Sigmoid colon (tissue), 3 donors: ENCODE data around the gene MECR.

Experiments
- POLR2A ChIP-seq, 2 donors: fragments of 450-650 bp; IDR thresholded peaks; one replicate each; pipeline ENCODE4 v1.6.1; 2016; ENCODE audit warnings: antibody characterized with exemption in 2 of 2, mild to moderate bottlenecking in 2 of 2, moderate library complexity in 2 of 2
- TF ChIP-seq, protein P1 (sequence below), 4 experiments: fragments of 450-650 bp in 3 of 4; fragments of 200-600 bp in 1 of 4; IDR thresholded peaks; one replicate each; pipeline ENCODE4 v1.5.1; 2016 to 2019; ENCODE audit warnings: antibody characterized with exemption in 4 of 4, mild to moderate bottlenecking in 3 of 4, moderate library complexity in 2 of 4

DNA sequence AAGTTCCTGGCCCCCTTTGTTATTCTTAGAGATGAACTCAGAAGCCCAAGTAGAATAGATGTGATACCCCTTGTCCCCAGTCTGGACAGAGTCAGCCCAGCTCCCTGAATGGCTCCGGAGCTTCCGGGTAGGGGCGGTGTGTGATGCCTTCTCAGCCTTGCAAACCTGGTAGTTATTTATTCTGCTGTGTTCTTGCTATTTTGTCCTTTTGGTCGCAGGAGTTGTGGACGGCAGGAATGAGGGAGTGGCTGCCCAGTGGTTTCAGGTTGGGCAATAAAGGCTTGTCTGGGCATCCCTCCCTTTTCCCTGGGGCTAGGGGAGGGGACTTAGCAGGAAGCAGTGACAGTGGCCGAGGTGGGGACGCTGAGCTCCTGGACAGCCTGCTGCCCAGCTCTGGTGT, 8.4 kb upstream of the MECR start:
- TF ChIP-seq, protein P1, sequence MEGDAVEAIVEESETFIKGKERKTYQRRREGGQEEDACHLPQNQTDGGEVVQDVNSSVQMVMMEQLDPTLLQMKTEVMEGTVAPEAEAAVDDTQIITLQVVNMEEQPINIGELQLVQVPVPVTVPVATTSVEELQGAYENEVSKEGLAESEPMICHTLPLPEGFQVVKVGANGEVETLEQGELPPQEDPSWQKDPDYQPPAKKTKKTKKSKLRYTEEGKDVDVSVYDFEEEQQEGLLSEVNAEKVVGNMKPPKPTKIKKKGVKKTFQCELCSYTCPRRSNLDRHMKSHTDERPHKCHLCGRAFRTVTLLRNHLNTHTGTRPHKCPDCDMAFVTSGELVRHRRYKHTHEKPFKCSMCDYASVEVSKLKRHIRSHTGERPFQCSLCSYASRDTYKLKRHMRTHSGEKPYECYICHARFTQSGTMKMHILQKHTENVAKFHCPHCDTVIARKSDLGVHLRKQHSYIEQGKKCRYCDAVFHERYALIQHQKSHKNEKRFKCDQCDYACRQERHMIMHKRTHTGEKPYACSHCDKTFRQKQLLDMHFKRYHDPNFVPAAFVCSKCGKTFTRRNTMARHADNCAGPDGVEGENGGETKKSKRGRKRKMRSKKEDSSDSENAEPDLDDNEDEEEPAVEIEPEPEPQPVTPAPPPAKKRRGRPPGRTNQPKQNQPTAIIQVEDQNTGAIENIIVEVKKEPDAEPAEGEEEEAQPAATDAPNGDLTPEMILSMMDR (IDR thresholded peaks at IDR 0.05), result no peak
- TF ChIP-seq POLR2A (IDR thresholded peaks at IDR 0.05), result no peak
